SU-DHL-6 (cell line): ENCODE measurements around the gene SOX5.

Experiments used
- EZH2phosphoT487 ChIP-seq: fragments of 200-600 bp; sonication (generic), shearing (Covaris generic); conservative IDR thresholded peaks from 2 replicates; pipeline ENCODE4 v1.6.1; 2018; ENCODE audit warnings: mild to moderate bottlenecking, antibody characterized with exemption, low read length, moderate library complexity, mixed read lengths
- TF ChIP-seq, protein P1 (sequence below): fragments of 200-600 bp; sonication (generic); IDR thresholded peaks from one replicate; pipeline ENCODE4 v1.5.1; 2017; ENCODE audit warnings: antibody characterized with exemption, mild to moderate bottlenecking, low read length, moderate library complexity; ENCODE audit not compliant: insufficient read depth, poor library complexity, severe bottlenecking

DNA sequence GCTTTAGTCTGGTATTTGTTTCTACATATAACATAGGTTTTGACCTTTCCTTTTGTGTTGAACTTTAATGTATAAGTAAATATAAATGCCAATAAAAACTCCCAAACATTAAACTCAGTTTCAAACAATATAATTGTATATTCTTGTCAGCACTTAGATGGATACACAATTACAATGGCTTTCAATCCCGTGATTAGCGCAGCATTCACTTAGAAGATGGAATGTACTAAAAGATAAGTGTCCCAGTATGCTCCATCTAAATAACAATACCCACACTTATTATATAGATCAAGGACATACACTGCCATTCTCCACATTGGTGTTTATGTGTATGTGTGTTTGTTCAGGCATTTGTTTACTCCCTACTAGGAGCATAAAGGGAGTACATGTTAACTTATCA, 193.1 kb downstream of the SOX5 start:
- TF ChIP-seq, protein P1, sequence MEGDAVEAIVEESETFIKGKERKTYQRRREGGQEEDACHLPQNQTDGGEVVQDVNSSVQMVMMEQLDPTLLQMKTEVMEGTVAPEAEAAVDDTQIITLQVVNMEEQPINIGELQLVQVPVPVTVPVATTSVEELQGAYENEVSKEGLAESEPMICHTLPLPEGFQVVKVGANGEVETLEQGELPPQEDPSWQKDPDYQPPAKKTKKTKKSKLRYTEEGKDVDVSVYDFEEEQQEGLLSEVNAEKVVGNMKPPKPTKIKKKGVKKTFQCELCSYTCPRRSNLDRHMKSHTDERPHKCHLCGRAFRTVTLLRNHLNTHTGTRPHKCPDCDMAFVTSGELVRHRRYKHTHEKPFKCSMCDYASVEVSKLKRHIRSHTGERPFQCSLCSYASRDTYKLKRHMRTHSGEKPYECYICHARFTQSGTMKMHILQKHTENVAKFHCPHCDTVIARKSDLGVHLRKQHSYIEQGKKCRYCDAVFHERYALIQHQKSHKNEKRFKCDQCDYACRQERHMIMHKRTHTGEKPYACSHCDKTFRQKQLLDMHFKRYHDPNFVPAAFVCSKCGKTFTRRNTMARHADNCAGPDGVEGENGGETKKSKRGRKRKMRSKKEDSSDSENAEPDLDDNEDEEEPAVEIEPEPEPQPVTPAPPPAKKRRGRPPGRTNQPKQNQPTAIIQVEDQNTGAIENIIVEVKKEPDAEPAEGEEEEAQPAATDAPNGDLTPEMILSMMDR, result no peak
- no peak for TF ChIP-seq EZH2phosphoT487
